ENCODE data around the gene EXOSC10.
"Not testable (repeated sequence)": the region's sequence is repeated elsewhere in the genome, so short reads cannot be mapped to it uniquely, and the experiment has no call there.

EXOSC10 gene

GRCh38 chr1:11107599-11107998 lies 7.9 kb upstream of the EXOSC10 start:
- DNase-seq: no peak

DNA sequence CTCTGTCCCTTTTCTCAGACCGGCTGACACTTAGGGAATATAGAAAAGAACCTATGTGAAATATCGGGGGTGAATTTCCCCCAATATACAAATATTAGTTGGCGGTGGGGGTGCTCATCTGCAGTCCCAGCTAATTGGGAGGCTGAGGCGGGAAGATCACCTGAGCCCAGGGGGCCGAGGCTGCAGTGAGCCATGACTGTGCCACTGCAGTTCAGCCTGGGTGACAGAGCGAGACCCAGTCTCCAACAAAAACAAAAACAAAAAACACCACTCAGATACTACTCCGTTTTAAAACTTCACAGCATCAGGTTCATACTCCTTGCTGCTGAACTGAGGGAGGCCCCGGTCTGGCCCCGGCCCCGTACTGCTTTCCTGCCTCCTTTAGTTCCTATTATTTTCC lies 5.9 kb upstream of the EXOSC10 start:
- no peak for DNase-seq

GRCh38 chr1:11101347-11101746 lies 1.7 kb upstream of the EXOSC10 start:
- DNase-seq: no peak

DNA sequence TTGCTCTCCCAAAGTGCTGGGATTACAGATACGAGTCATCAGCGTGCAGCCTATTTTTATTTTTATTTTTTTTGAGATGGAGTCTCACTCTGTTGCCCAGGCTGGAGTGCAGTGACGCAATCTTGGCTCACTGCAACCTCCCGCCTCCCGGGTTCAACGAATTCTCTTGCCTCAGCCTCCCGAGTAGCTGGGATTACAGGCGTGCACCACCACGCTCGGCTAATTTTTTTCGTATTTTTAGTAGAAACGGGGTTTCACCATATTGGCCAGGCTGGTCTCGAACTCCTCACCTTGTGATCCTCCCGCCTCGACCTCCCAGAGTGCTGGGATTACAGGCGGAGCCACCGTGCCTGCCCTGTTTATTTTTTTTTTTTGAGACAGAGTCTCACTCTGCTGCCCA lies 1.1 kb upstream of the EXOSC10 start:
- DNase-seq: not testable (repeated sequence)

GRCh38 chr1:11100149-11100493 lies 452 bp upstream of the EXOSC10 start:
- DNase-seq: no peak

DNA sequence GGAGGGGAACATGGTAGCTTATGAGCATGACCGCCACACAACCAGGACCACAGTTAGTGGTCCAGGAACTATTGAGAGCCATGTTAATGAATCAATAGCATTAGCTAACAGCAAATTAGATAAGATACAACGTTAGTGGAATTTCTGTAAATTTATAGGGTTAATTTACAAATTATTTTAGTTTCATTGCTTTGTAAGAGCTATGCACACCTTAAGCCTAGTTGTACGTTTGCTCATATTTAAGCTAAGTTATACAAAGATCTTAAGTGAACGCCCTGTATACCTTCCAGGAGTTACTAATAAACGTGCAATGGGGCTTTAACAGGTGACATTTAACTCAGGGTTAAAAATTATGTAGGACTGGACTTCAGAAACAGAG lies 749 bp downstream of the EXOSC10 start:
- no peak for DNase-seq

- not testable (repeated sequence) for DNase-seq
Observed at GRCh38 chr1:11083784-11084183, 15.9 kb downstream of the EXOSC10 start.

GRCh38 chr1:11080931-11081330 lies 18.7 kb downstream of the EXOSC10 start:
- DNase-seq: no peak

DNA sequence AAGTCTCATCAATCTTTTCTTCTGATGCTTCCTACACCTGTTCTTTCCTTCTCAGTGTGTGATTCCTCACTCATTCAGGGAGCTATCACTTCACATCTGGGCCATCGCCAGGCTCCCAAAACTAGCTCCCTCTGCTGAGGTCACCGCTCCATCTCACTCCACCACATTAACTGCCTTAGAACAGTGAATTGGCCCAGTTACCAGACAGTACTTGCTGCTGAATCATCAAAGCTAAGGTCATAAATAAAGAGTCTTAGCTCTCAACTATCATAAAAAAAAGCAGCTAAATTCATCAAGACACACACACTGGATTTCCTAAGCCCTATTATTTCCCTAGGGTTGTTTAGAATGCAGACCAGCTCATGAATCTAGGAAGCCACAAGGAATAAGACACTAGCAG lies 21.0 kb downstream of the EXOSC10 start:
- no peak for DNase-seq

- DNase-seq: not testable (repeated sequence)
Observed at GRCh38 chr1:11073398-11073797, 26.3 kb downstream of the EXOSC10 start.

DNA sequence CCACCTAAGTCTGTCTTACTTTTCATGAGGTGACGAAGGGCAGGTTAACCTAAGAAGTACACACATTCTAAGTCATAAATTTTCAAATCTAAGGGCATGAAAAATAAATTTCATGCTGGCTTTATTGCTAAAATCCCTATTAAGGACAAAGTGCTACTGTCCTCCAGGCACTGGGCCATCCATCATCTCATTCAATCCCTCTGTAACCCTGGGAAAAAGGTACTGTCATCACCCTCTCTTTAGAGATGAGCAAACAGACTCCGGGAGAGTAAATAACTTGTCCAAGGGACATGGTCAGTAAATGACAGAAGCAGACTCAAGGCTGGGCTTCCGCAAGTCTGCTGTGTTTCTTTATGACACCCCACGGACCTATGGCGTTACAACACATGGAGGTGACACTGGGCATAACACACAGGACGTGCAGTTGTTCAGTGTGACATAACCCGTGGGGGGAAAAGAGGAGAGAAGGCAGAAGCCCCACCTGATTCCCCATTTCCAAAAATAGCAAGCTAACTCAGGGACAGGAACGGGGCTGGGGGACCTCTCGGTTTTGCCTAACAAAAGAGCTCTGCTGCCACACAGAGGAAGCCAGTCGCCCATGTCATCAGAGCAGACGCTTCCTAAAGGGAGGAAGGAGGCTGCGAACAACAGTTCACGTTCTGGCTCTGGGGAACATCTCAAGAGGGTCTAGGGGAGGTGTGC lies 27.3 kb downstream of the EXOSC10 start:
- DNase-seq: no peak

- no peak for DNase-seq
Observed at GRCh38 chr1:11071463-11072215, 28.0 kb downstream of the EXOSC10 start.

- no peak for DNase-seq
Observed at GRCh38 chr1:11070876-11071275, 28.8 kb downstream of the EXOSC10 start.

DNA sequence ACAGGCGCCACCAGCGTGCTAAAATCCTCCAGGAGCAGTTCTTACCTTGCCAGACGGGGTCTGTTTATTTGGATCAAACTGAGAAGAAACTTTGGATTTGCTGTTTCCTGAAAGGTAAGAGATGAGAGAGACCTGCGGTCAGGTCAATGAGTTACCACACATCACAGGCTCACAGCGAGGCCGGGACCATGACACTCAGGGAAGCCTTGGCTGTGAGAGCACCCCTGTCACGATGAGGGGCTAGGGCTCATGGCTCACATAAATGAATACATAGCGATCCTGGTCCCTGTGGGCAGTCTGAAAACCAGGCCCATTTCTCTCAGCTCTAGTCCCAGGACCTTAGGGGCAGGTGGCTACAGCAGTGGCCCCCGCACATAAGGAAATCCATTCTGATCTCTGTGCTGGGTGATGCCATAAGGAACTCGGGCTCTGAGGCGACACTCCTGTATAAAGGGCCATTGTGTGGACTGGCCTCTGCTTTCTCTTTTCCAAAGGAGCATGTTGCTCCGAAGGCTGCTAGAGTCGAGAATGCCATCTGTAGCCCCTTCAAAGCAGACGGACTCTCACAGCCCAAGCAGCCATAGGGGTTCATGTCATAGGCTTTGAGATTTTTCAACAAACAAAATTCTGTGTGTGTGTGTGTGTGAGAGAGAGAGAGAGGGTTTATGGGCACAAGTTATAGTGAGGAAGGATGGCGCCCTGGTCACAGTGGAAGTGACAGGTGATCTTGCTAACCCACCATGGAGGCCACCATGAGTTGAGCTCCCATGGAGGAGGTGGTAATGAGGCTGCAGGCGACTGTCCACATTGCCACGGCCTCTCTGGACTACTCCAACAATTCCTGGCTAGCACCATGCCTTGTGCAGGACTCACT lies 30.8 kb downstream of the EXOSC10 start:
- DNase-seq: no peak

DNA sequence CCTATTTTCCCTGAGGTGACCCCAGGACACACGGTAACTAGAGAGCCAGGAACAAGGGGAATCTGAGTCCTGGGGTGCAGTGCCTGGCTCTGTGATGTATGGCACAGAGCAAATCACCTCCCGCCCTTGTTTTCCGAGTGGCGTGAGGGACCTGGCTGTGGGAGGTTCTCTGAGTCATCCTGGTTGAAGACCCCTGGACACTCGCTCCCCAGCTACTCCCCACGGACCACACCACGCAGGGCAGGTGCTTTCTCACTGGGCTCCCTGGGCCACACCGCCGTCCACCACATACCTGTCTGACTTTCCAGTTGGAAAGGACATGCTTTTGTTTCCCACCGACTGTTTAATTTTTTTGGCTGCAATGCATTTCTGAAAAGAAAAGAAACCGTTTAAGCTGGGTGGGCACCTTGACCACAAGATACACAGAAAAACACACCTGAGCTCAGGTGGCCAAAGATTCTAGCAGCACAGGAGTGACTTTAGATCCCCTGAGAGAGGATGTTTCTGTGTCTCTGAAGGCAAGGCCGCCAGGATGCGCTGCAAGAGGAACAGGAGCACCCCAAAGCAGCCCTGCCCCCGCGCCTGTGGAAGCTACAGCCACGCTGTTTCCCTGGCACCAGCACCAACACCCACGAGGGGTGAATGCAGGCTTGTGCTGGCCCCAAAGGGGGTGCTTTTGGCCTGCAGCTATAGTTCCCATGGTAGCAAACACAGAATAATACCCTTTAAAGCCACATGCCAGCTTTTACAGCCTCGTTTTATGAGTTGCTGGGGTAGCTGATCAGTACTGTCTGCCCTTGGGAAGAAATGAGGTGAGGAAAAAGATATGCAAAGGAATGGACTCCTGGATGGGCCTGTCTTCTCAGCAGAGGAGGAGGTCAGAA lies 31.7 kb downstream of the EXOSC10 start:
- no peak for DNase-seq

DNA sequence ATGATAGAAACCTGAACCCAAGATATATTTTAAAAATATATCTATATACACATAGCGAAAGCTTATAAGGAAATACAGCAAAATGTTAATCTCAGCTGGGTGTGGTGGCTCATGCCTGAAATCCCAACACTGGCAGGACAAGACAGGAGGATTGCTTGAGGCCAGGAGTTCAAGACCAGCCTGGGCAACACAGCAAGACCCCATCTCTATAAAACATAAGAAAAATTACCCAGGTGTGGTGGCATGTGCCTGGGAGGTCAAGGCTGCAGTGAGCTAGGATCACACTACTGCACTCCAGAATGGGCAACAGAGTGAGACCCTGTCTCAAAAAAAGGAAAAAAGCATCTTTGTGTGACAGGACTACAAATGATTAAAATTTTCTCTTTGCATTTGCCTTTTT lies 33.9 kb downstream of the EXOSC10 start:
- DNase-seq: no peak

DNA sequence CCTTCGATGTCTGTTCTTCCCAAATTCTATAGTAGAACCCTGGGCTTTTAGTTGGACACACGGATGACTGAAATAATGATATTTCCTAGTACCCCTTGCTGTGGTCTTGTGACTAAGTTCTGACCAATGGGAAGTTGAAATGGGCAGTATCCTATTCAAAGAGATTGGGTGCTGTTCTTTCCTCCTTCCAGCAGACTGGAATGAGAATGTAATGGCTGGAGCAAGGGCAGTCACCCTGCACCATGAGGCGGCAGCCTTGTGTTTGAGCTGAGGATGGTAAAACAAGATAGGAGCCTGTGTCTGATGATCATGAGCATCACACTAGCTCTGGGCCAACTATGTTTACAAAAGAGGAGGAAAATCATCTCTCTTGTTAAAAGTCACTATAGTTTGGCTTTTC lies 34.7 kb downstream of the EXOSC10 start:
- no peak for DNase-seq

- not testable (repeated sequence) for DNase-seq
Observed at GRCh38 chr1:11063937-11064537, 35.6 kb downstream of the EXOSC10 start.

GRCh38 chr1:11062965-11063401 lies 36.7 kb downstream of the EXOSC10 start:
- DNase-seq: no peak

GRCh38 chr1:11061652-11062365 lies 37.9 kb downstream of the EXOSC10 start:
- no peak for DNase-seq

Data from NCI-H1436 treated with DMSO at 0.1 percent for 48 hours (cell line).